Colonic mucosa (tissue), 4 donors: ENCODE data around the gene PLCB1. TPM values are rescaled to one million over a fixed set of nuclear protein-coding genes. Genes with fewer than 3 reads are reported as not detected.
"Not testable (repeated sequence)": the region's sequence is repeated elsewhere in the genome, so short reads cannot be mapped to it uniquely, and the experiment has no call there.

Experiments used
- DNase-seq: peaks from one replicate; pipeline ENCODE4 v3.0.0-alpha.2; 2020
- H3K27ac ChIP-seq: fragments of 200-600 bp; one replicate; pipeline ENCODE4 v1.8.0; 2021
- H3K27me3 ChIP-seq: fragments of 200-600 bp; one replicate; pipeline ENCODE4 v1.8.0; 2021
- H3K36me3 ChIP-seq: fragments of 200-600 bp; one replicate; pipeline ENCODE4 v1.8.0; 2021
- H3K4me1 ChIP-seq: fragments of 200-600 bp; one replicate; pipeline ENCODE4 v1.8.0; 2021; ENCODE audit warnings: mild to moderate bottlenecking
- H3K4me3 ChIP-seq: fragments of 200-600 bp; one replicate; pipeline ENCODE4 v1.8.0; 2021
- H3K9ac ChIP-seq, 2 donors: one replicate each; pipeline ENCODE4 v1.7.0; 2013; ENCODE audit warnings: control low read depth in 2 of 2, low read depth in 2 of 2, low read length in 2 of 2
- H3K9me3 ChIP-seq: fragments of 200-600 bp; one replicate; pipeline ENCODE4 v1.8.0; 2021
- CTCF ChIP-seq: fragments of 200-600 bp; IDR thresholded peaks from one replicate; pipeline ENCODE4 v1.8.0; 2022; ENCODE audit warnings: antibody characterized with exemption, mild to moderate bottlenecking
- intact Hi-C: fragments of 100-400 bp; cut with DNase I; formaldehyde crosslinking; loops from one replicate; pipeline ENCODE4 v1.14.1; 2022
- total RNA-seq, 2 donors: library from RNA; stranded (reverse); fragmentation: NEBNext Ultra II Directional in 1 of 2; extraction: Animal tissue kit (Norgen Biotek cat#: 25700) in 1 of 2; gene quantifications; one replicate each; pipeline ENCODE4 v1.2.1, GENCODE V29; 2021
- donor health status: healthy.
- donor health status: DM: no; HTN: no; CAD: no.
- donor health status: DM: no; HTN: no; CAD: no.

PLCB1 gene
- total RNA-seq, 2 donors from 2014 or later: 8.3 to 9.6 TPM

- no peak for DNase-seq
- intact Hi-C loops: no loop called here
- no peaks in the 10 kb centered on the region for H3K36me3 ChIP-seq
- no peaks in the 10 kb centered on the region for H3K27me3 ChIP-seq
- no peaks in the 10 kb centered on the region for H3K4me1 ChIP-seq
- TF ChIP-seq CTCF: no peak
- no peak overlapping the region for H3K4me3 ChIP-seq
- H3K9ac ChIP-seq: no peak overlapping the region
- no peaks in the 10 kb centered on the region for H3K9me3 ChIP-seq
- H3K27ac ChIP-seq: no peak overlapping the region
These were observed 303.4 kb downstream of the PLCB1 start for GRCh38 chr20:8435285-8436035.

GRCh38 chr20:8436938-8437337 is 304.9 kb downstream of the PLCB1 start:
- H3K9ac ChIP-seq, DNase-seq, intact Hi-C loops, H3K36me3 ChIP-seq, H3K27me3 ChIP-seq, H3K4me1 ChIP-seq, H3K4me3 ChIP-seq, H3K9me3 ChIP-seq, H3K27ac ChIP-seq: not testable (repeated sequence)

GRCh38 chr20:8438748-8439147 is 306.7 kb downstream of the PLCB1 start:
- H3K4me3 ChIP-seq: no peak overlapping the region
- no peaks in the 10 kb centered on the region for H3K27me3 ChIP-seq
- no peak for TF ChIP-seq CTCF
- DNase-seq: no peak
- no peak overlapping the region for H3K27ac ChIP-seq
- intact Hi-C loops: no loop called here
- H3K9ac ChIP-seq: no peak overlapping the region
- no peaks in the 10 kb centered on the region for H3K4me1 ChIP-seq
- no peaks in the 10 kb centered on the region for H3K9me3 ChIP-seq
- H3K36me3 ChIP-seq: no peaks in the 10 kb centered on the region

- no peak for DNase-seq
- Histone ChIP-seq H3K4me3 (no peak overlapping the region), H3K27me3 (no peaks in the 10 kb centered on the region), H3K9ac (no peak overlapping the region), H3K36me3 (no peaks in the 10 kb centered on the region), H3K9me3 (no peaks in the 10 kb centered on the region), H3K4me1 (no peaks in the 10 kb centered on the region), H3K27ac (no peak overlapping the region)
- TF ChIP-seq CTCF: no peak
- intact Hi-C loops: no loop called here
These were observed 311.5 kb downstream of the PLCB1 start for GRCh38 chr20:8443464-8444072.

- Histone ChIP-seq H3K36me3 (no peaks in the 10 kb centered on the region), H3K27ac (no peak overlapping the region), H3K4me1 (no peaks in the 10 kb centered on the region), H3K4me3 (no peak overlapping the region), H3K9ac (no peak overlapping the region), H3K27me3 (no peaks in the 10 kb centered on the region), H3K9me3 (no peaks in the 10 kb centered on the region)
- TF ChIP-seq CTCF: no peak
- intact Hi-C loops: no loop called here
- no peak for DNase-seq
These were observed 315.4 kb downstream of the PLCB1 start for GRCh38 chr20:8447262-8448120.
